H1 (cell line): ENCODE data around the gene IRF8. TPM values are rescaled to one million over a fixed set of nuclear protein-coding genes. Genes with fewer than 3 reads are reported as not detected.

Source experiments
- ATF3 ChIP-seq: IDR thresholded peaks from 2 replicates; pipeline ENCODE4 v1.6.1; 2011; ENCODE audit warnings: low read depth, mild to moderate bottlenecking, low read length; ENCODE audit not compliant: insufficient read depth
- BRCA1 ChIP-seq: IDR thresholded peaks from 2 replicates; pipeline ENCODE4 v1.6.1; 2012; ENCODE audit warnings: low read depth, low read length, improper control_type of control experiment
- RFX5 ChIP-seq: IDR thresholded peaks from 2 replicates; pipeline ENCODE4 v1.6.1; 2011; ENCODE audit warnings: low read depth, low read length, improper control_type of control experiment, borderline replicate concordance
- RNF2 ChIP-seq: fragments of 200-900, 300-1000 bp; sonication (generic); IDR thresholded peaks from 2 replicates; pipeline ENCODE4 v1.7.1; 2016; ENCODE audit warnings: borderline replicate concordance, low read depth, mild to moderate bottlenecking, antibody characterized with exemption, low read length; ENCODE audit not compliant: poor library complexity, severe bottlenecking; ENCODE audit errors: missing control alignments
- TBP ChIP-seq: IDR thresholded peaks from 2 replicates; pipeline ENCODE4 v1.6.1; 2011; ENCODE audit warnings: low read depth, low read length, improper control_type of control experiment
- polyA plus RNA-seq, 7 experiments: library from polyadenylated mRNA; depleted of rRNA in 3 of 7; stranded (reverse) in 5 of 7; unstranded in 2 of 7; fragments of >200 nt in 5 of 7; fragments of 200-250 nt in 2 of 7; gene quantifications; 1 replicate in 5 of 7; 2 replicates in 1 of 7; 4 replicates in 1 of 7; pipeline versions ENCODE4 v1.2.1 to v1.2.3, GENCODE V29; 2011 to 2013; ENCODE audit warnings: missing spikeins in 2 of 7, mixed read lengths in 2 of 7
- total RNA-seq: library from RNA; stranded (reverse); fragmentation: NEBNext Ultra II Directional; extraction: Animal tissue kit (Norgen Biotek cat#: 25700); gene quantifications from 2 replicates; pipeline ENCODE4 v1.2.1, GENCODE V29; 2021
- TF ChIP-seq, protein P1 (sequence below): IDR thresholded peaks from 2 replicates; pipeline ENCODE4 v1.6.1; 2012; ENCODE audit warnings: inconsistent platforms

Gene IRF8
- total and polyA plus RNA-seq, 2 of the 8 experiments (the other 6 are each of a cell fraction or from before 2014, with no cell fraction given), result 0.35 to 2.0 TPM

DNA sequence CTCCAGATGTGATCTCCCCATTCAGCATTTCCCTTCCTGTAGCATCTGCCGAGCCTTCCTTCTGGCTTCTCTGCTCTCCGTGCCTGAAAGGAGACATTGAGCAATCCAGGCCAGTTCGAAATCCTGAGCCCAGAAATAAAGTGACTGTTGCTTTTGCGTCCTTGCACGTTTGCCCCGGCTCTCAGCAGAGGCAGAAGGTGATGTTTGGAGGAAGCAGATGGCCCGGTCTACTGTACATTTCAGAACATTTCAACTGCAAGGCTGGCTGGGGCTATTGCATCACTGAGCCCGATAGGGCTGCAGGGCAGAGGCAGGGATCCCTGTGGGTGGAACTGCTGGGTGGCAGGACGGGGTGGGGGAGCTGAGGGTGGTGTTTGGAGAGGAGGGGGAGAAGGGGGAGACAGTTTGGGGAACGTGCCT lies 29.4 kb downstream of the IRF8 start (continued):
- TF ChIP-seq ATF3 (no peak), TBP (no peak), RFX5 (no peak), BRCA1 (no peak), RNF2 (no peak)
- TF ChIP-seq, protein P1, sequence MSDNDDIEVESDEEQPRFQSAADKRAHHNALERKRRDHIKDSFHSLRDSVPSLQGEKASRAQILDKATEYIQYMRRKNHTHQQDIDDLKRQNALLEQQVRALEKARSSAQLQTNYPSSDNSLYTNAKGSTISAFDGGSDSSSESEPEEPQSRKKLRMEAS, result no peak
